ENCODE results near the gene ARIH1. TPM values are rescaled to one million over a fixed set of nuclear protein-coding genes. Genes with fewer than 3 reads are reported as not detected.

ARIH1 gene
- total and polyA plus RNA-seq, 2 donors (not counting 3 experiments of a cell fraction or from before 2014, with no cell fraction given), result 25.1 to 144 TPM

DNA sequence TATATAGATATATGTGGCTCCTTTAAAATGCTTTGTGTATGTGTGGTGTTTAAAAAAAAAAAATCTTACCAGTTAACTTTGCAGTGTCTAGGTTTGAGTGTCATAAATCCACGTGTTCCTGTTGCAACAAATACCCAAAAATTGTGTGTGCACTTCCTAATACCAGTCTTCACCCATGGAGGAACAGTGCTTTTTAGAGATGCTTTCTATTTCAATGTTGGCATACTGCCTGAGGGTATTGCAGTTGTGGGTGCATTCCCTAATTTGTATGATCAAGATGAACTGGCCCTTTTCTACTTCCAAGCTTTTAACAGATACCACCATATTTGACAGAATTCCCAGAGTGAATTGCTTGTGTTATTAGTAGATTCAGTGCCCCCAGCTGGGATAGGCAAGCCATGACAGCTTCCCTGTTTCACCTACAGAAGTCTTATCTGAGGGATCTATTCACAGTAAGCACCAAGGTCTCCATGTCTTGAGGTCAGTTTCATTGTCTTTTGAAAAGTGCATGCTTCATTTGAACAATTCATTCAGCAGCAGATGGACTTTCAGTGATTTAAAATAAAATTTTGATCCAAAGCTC lies 111.4 kb downstream of the ARIH1 start:
- H3K9me1 ChIP-seq (replicated peaks; ENCODE audit: control insufficient read depth, extremely low read depth, insufficient read depth, low read length), result no peaks in the 10 kb centered on the region
- no peaks in the 10 kb centered on the region for H3K9me3 ChIP-seq (replicated peaks; ENCODE audit: control insufficient read depth, insufficient read depth, low read length)
- H3K79me2 ChIP-seq (ENCODE audit: control insufficient read depth, insufficient read depth, low read length), result no peaks in the 10 kb centered on the region
- TF ChIP-seq GATA2 (IDR thresholded peaks at IDR 0.05; ENCODE audit: insufficient read depth, insufficient read length, low read depth, low read length) (no peak), EZH2 (IDR thresholded peaks at IDR 0.05; ENCODE audit: borderline replicate concordance, low read depth, low read length, severe bottlenecking) (no peak), POLR2A (IDR thresholded peaks at IDR 0.05; ENCODE audit: low read depth, low read length) (no peak), JUN (IDR thresholded peaks at IDR 0.05; ENCODE audit: borderline replicate concordance, insufficient read depth, insufficient read length, low read depth) (no peak), POLR2AphosphoS5 (IDR thresholded peaks at IDR 0.05; ENCODE audit: insufficient read depth, low read depth, low read length) (no peak), FOS (IDR thresholded peaks at IDR 0.05; ENCODE audit: borderline replicate concordance, insufficient read depth, low read length) (no peak)
- TF ChIP-seq, protein P1, sequence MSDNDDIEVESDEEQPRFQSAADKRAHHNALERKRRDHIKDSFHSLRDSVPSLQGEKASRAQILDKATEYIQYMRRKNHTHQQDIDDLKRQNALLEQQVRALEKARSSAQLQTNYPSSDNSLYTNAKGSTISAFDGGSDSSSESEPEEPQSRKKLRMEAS (IDR thresholded peaks at IDR 0.05; ENCODE audit: insufficient read depth, insufficient read length), result no peak
- TF ChIP-seq, protein P2, sequence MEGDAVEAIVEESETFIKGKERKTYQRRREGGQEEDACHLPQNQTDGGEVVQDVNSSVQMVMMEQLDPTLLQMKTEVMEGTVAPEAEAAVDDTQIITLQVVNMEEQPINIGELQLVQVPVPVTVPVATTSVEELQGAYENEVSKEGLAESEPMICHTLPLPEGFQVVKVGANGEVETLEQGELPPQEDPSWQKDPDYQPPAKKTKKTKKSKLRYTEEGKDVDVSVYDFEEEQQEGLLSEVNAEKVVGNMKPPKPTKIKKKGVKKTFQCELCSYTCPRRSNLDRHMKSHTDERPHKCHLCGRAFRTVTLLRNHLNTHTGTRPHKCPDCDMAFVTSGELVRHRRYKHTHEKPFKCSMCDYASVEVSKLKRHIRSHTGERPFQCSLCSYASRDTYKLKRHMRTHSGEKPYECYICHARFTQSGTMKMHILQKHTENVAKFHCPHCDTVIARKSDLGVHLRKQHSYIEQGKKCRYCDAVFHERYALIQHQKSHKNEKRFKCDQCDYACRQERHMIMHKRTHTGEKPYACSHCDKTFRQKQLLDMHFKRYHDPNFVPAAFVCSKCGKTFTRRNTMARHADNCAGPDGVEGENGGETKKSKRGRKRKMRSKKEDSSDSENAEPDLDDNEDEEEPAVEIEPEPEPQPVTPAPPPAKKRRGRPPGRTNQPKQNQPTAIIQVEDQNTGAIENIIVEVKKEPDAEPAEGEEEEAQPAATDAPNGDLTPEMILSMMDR (IDR thresholded peaks at IDR 0.05; ENCODE audit: extremely low read depth in 1 of 2, insufficient read depth in 1 of 2, low read depth in 1 of 2, low read length in 2 of 2), result no peak
- POLR2A ChIA-PET, result no interaction called here
- H4K20me1 ChIP-seq (replicated peaks; ENCODE audit: control insufficient read depth, extremely low read depth, insufficient read depth, low read length), result no peaks in the 10 kb centered on the region
- BruUV-seq (replicated peaks), result no TSS peak
- H3K4me2 ChIP-seq (ENCODE audit: insufficient read depth, low read length), result no peak overlapping the region
- dilution Hi-C loops (cut with MboI; ENCODE audit: extremely low pct_ligation_motif_present, low sequenced_read_pairs) (no loop called here), intact Hi-C loops (cut with micrococcal nuclease) (no loop called here)
- no peaks in the 10 kb centered on the region for H3K4me1 ChIP-seq (ENCODE audit: control insufficient read depth, extremely low read depth, insufficient read depth, low read length)
- peak; percentile 15 for DNase-seq (ENCODE audit: low read depth, low spot score)
- no peak for FAIRE-seq
- no peaks in the 10 kb centered on the region for H3K27me3 ChIP-seq (ENCODE audit: control insufficient read depth in 2 of 2, insufficient read depth in 2 of 2, low read length in 2 of 2)
- no peak overlapping the region for H2AFZ ChIP-seq (ENCODE audit: low read depth, low read length)
- H3K9ac ChIP-seq (replicated peaks; ENCODE audit: extremely low read depth, insufficient read depth, low read length), result no peak overlapping the region
- H3K27ac ChIP-seq (ENCODE audit: insufficient read depth, low read depth, low read length), result no peak overlapping the region
- H3K4me3 ChIP-seq (replicated peaks in 1 of 3; ENCODE audit: insufficient read depth in 1 of 3, low read depth in 1 of 3, low read length in 3 of 3), result no peak overlapping the region
- H3K36me3 ChIP-seq (ENCODE audit: control insufficient read depth in 2 of 2, extremely low read depth in 1 of 2, insufficient read depth in 2 of 2, low read length in 2 of 2), result peaks cover 14 to 16% of the 10 kb centered on the region in 2 experiments
- CTCF ChIA-PET, result interaction anchor here (1.2 to 1.6 kb wide), 3 partner anchors 15 to 273 kb away, joined by 5 to 14 read pairs (median 9); partner anchors contain the start of gene ARIH1

Measured in endothelial cell of umbilical vein (primary cell).